ENCODE results near the gene ERF.

- TF ChIP-seq POLR2A (IDR thresholded peaks at IDR 0.05; ENCODE audit: low read length) (no peak), GATA1 (IDR thresholded peaks at IDR 0.05; ENCODE audit: low read depth, low read length) (no peak)
Observed at GRCh38 chr19:42199440-42200115, 55.4 kb downstream of the ERF start.

Data from erythroblast (primary cell).